Lung (tissue), 12 donors: Measurements from ENCODE around the gene TGFB1. TPM values are rescaled to one million over a fixed set of nuclear protein-coding genes. Genes with fewer than 3 reads are reported as not detected.

Source experiments
- ATAC-seq: fragments of 200-7000 bp; cut with Tn5 transposase; one replicate; pipeline ENCODE4 v1.9.1; 2020; ENCODE audit warnings: moderate number of reproducible peaks; ENCODE audit not compliant: insufficient read depth, low FRiP score
- DNase-seq, 3 donors: peaks; one replicate each; pipeline ENCODE4 v3.0.0-alpha.2; 2013 to 2017
- H3K27ac ChIP-seq, 2 donors: one replicate each; pipeline ENCODE4 v1.5.1; 2013; ENCODE audit warnings: mild to moderate bottlenecking in 2 of 2, moderate library complexity in 2 of 2, control low read depth in 1 of 2, inconsistent platforms in 1 of 2, low read depth in 1 of 2, low read length in 1 of 2
- H3K27me3 ChIP-seq, 3 donors: one replicate each; pipeline ENCODE4 v1.5.1; 2013; ENCODE audit warnings: low read length in 2 of 3; ENCODE audit not compliant: control insufficient read depth in 3 of 3, insufficient read depth in 3 of 3
- H3K36me3 ChIP-seq, 4 donors: one replicate each; pipeline ENCODE4 v1.5.1; 2013; ENCODE audit warnings: low read length in 4 of 4, mild to moderate bottlenecking in 1 of 4, moderate library complexity in 1 of 4; ENCODE audit not compliant: control insufficient read depth in 4 of 4, insufficient read depth in 4 of 4
- H3K4me1 ChIP-seq, 5 donors: one replicate each; pipeline ENCODE4 v1.5.1; 2013; ENCODE audit warnings: low read length in 5 of 5, mild to moderate bottlenecking in 2 of 5, moderate library complexity in 1 of 5; ENCODE audit not compliant: control insufficient read depth in 5 of 5, insufficient read depth in 5 of 5
- H3K4me3 ChIP-seq: one replicate; pipeline ENCODE4 v1.5.1; 2013; ENCODE audit warnings: mild to moderate bottlenecking, control low read depth, moderate library complexity
- H3K9ac ChIP-seq, 2 donors: one replicate each; pipeline ENCODE4 v1.5.1; 2013; ENCODE audit warnings: low read length in 2 of 2, control low read depth in 1 of 2; ENCODE audit not compliant: insufficient read depth in 1 of 2
- H3K9me3 ChIP-seq, 4 donors: one replicate each; pipeline ENCODE4 v1.5.1; 2013; ENCODE audit warnings: low read length in 3 of 4, mild to moderate bottlenecking in 1 of 4, moderate library complexity in 1 of 4; ENCODE audit not compliant: control insufficient read depth in 4 of 4, insufficient read depth in 3 of 4
- CTCF ChIP-seq: IDR thresholded peaks from 2 replicates; pipeline ENCODE4 v1.5.1; 2012; ENCODE audit warnings: mild to moderate bottlenecking; ENCODE audit errors: control extremely low read depth, extremely low read depth
- whole genome bisulfite sequencing, 2 donors: extraction: QIAGEN DNeasy Blood & Tissue Kit; methylation state at CpG; one replicate each; pipeline ENCODE4 v1.1.7; 2013; 5-methylcytosine and 5-hydroxymethylcytosine counted together
- polyA plus RNA-seq, 2 donors: library from polyadenylated mRNA; stranded (reverse); fragments of 200-250 nt; gene quantifications; one replicate each; pipeline ENCODE4 v1.2.1, GENCODE V29; 2013
- total RNA-seq, 2 donors: library from RNA; depleted of rRNA in 1 of 2; stranded (reverse); fragments of >200 nt in 1 of 2; gene quantifications; one replicate each; pipeline ENCODE4 v1.2.1, GENCODE V29; 2014 to 2021
- donor health status: control.
- donor health status: control.
- donor health status: Bipolar disorder and iron deficiency.
- donor health status: healthy.
- donor health status: DM: yes; HTN: yes; CAD: no.

Gene TGFB1
- total and polyA plus RNA-seq, 4 donors: 18.0 to 88.8 (median 47.6) TPM

GRCh38 chr19:41341669-41342490 is 11.8 kb downstream of the TGFB1 start:
- no peak overlapping the region for H3K9ac ChIP-seq
- H3K36me3 ChIP-seq: peaks cover 4 to 23% (median 11%) of the 10 kb centered on the region in 4 donors
- H3K4me1 ChIP-seq: no peaks in the 10 kb centered on the region
- H3K27ac ChIP-seq: peak overlapping the region in 1 of 2 donors; percentile 0
- H3K27me3 ChIP-seq: no peaks in the 10 kb centered on the region
- DNase-seq (no peak), ATAC-seq (no peak)
- H3K4me3 ChIP-seq: no peak overlapping the region
- no peak for TF ChIP-seq CTCF
- no peaks in the 10 kb centered on the region for H3K9me3 ChIP-seq
- 68 to 73% methylated on average over 20 of the region's 20 CpGs for WGBS, 2 donors

DNA sequence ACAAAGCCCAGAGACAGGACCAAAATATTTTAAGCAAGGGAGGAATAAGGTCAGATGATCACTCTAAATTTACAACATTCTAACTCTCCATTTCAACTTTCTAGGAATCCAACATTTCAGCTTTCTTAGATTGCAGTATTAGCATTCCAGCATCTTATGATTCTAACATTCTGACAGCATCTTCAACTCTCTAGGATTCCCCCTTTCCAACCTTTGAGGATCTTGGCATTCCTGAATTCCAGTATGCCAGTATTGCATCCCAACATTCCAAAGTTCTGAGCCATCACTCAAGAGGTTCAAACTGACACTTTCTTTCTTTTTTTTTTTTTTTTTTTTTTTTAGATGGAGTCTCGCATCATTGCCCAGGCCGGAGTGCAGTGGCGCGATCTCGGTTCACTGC is 13.8 kb downstream of the TGFB1 start:
- ATAC-seq (no peak), DNase-seq (no peak)
- no peak overlapping the region for H3K27ac ChIP-seq
- peaks cover 4 to 22% (median 12%) of the 10 kb centered on the region in 4 donors for H3K36me3 ChIP-seq
- H3K27me3 ChIP-seq: no peaks in the 10 kb centered on the region
- peaks cover 0 to 4% (median 0%) of the 10 kb centered on the region in 5 donors for H3K4me1 ChIP-seq
- TF ChIP-seq CTCF: no peak
- no peak overlapping the region for H3K4me3 ChIP-seq
- no peaks in the 10 kb centered on the region for H3K9me3 ChIP-seq
- no peak overlapping the region for H3K9ac ChIP-seq
- WGBS, 2 donors: 96 to 98% methylated on average over 5 of the region's 5 CpGs

DNA sequence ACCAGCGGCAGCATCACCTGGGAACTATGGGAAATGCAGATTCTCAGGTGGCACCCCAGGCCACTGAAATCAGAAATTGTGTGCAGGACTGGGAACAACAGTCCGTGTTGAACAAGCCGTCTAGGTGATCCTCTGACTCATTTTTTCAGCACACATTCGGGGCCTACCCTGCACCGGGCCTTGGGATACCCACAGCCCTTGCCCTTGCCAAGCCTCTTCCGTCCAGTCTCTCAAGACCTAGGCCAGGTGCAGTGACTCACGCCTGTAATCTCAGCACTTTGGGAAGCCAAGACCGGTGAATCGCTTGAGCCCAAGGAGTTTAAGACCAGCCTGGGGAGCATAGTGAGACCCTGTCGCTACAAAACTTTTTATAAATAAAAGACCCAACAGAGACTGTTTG is 18.3 kb downstream of the TGFB1 start:
- 93 to 95% methylated on average over 10 of the region's 10 CpGs for WGBS, 2 donors
- Histone ChIP-seq H3K4me1 (peaks cover 0 to 9% (median 0%) of the 10 kb centered on the region in 5 donors), H3K27me3 (no peaks in the 10 kb centered on the region), H3K4me3 (no peak overlapping the region), H3K27ac (no peak overlapping the region), H3K9ac (no peak overlapping the region), H3K36me3 (peaks cover 0 to 11% (median 4%) of the 10 kb centered on the region in 4 donors), H3K9me3 (no peaks in the 10 kb centered on the region)
- DNase-seq (no peak), ATAC-seq (no peak)
- TF ChIP-seq CTCF: no peak
